CD14-positive monocyte (primary cell): ENCODE results near the gene ADAMTS13. TPM values are rescaled to one million over a fixed set of nuclear protein-coding genes. Genes with fewer than 3 reads are reported as not detected.

Experiments
- DNase-seq, 3 donors: peaks; one replicate each; pipeline ENCODE4 v3.0.0-alpha.2; 2011 to 2022
- H2AFZ ChIP-seq: 2 replicates; pipeline ENCODE4 v1.6.0; 2012; ENCODE audit warnings: mild to moderate bottlenecking, low read depth, low read length, inconsistent platforms; ENCODE audit not compliant: insufficient read depth, poor library complexity, severe bottlenecking
- H3K27ac ChIP-seq, 2 donors: 1 replicate in 1 of 2; 2 replicates in 1 of 2; pipeline ENCODE4 v1.5.1; 2012 to 2013; ENCODE audit warnings: low read length in 2 of 2, control low read depth in 1 of 2, inconsistent platforms in 1 of 2, low read depth in 1 of 2, mild to moderate bottlenecking in 1 of 2
- H3K27me3 ChIP-seq, 2 donors: one replicate each; pipeline versions ENCODE4 v1.6.0 to v1.6.1; 2011 to 2013; ENCODE audit warnings: low read length in 2 of 2; ENCODE audit not compliant: control insufficient read depth in 2 of 2, insufficient read depth in 2 of 2
- H3K36me3 ChIP-seq, 2 donors: replicated peaks in 1 of 2; 1 replicate in 1 of 2; 2 replicates in 1 of 2; pipeline versions ENCODE4 v1.5.1 to v1.6.1; 2012 to 2013; ENCODE audit warnings: low read length in 2 of 2, control low read depth in 1 of 2, inconsistent platforms in 1 of 2, mild to moderate bottlenecking in 1 of 2; ENCODE audit not compliant: insufficient read depth in 2 of 2, control insufficient read depth in 1 of 2
- H3K4me1 ChIP-seq, 2 donors: 1 replicate in 1 of 2; 2 replicates in 1 of 2; pipeline versions ENCODE4 v1.5.1 to v1.6.1; 2012 to 2013; ENCODE audit warnings: low read length in 2 of 2, control low read depth in 1 of 2, inconsistent platforms in 1 of 2, mild to moderate bottlenecking in 1 of 2, moderate library complexity in 1 of 2; ENCODE audit not compliant: insufficient read depth in 2 of 2, control insufficient read depth in 1 of 2
- H3K4me2 ChIP-seq: replicated peaks from 2 replicates; pipeline ENCODE3; 2012; ENCODE audit warnings: low read length, moderate library complexity, mild to moderate bottlenecking; ENCODE audit not compliant: poor library complexity, severe bottlenecking; ENCODE audit errors: extremely low read depth
- H3K4me3 ChIP-seq, 3 experiments: fragments of 200-600 bp in 1 of 3; sonication (generic) in 1 of 3; replicated peaks in 1 of 3; 1 replicate in 2 of 3; 2 replicates in 1 of 3; pipeline ENCODE4 v1.5.1; 2011 to 2013; ENCODE audit warnings: low read length in 3 of 3, mild to moderate bottlenecking in 3 of 3, control low read depth in 2 of 3, low read depth in 2 of 3, inconsistent platforms in 1 of 3, moderate library complexity in 1 of 3
- H3K79me2 ChIP-seq: 2 replicates; pipeline ENCODE4 v1.6.0; 2012; ENCODE audit warnings: mild to moderate bottlenecking, control low read depth, inconsistent platforms, low read length, moderate library complexity; ENCODE audit not compliant: insufficient read depth
- H3K9ac ChIP-seq: 2 replicates; pipeline ENCODE4 v1.6.0; 2017; ENCODE audit warnings: low read length, mild to moderate bottlenecking; ENCODE audit not compliant: insufficient read depth, poor library complexity, severe bottlenecking
- H3K9me3 ChIP-seq, 2 donors: replicated peaks in 1 of 2; 1 replicate in 1 of 2; 2 replicates in 1 of 2; pipeline versions ENCODE4 v1.5.1 to v1.6.1; 2012 to 2013; ENCODE audit warnings: low read length in 2 of 2, control low read depth in 1 of 2; ENCODE audit not compliant: control insufficient read depth in 1 of 2, insufficient read depth in 1 of 2
- H4K20me1 ChIP-seq: 2 replicates; pipeline ENCODE4 v1.6.0; 2012; ENCODE audit warnings: mild to moderate bottlenecking, low read length, control low read depth, moderate library complexity; ENCODE audit not compliant: insufficient read depth
- H3K27ac Mint-ChIP-seq, 7 donors: one replicate each; pipeline ENCODE4 v1.8.0; 2020; ENCODE audit warnings: mild to moderate bottlenecking in 7 of 7, mixed read lengths in 7 of 7, moderate library complexity in 6 of 7, inconsistent platforms in 2 of 7
- H3K27me3 Mint-ChIP-seq, 3 donors: one replicate each; pipeline ENCODE4 v1.8.0; 2021 to 2022; ENCODE audit warnings: low read depth in 3 of 3, mild to moderate bottlenecking in 3 of 3, mixed read lengths in 3 of 3, moderate library complexity in 3 of 3, inconsistent platforms in 1 of 3
- H3K36me3 Mint-ChIP-seq, 2 donors: one replicate each; pipeline ENCODE4 v1.8.0; 2020; ENCODE audit warnings: mixed read lengths in 2 of 2, inconsistent platforms in 1 of 2, mild to moderate bottlenecking in 1 of 2
- H3K4me1 Mint-ChIP-seq: one replicate; pipeline ENCODE4 v1.8.0; 2020; ENCODE audit warnings: mild to moderate bottlenecking, mixed read lengths
- H3K4me3 Mint-ChIP-seq, 2 donors: one replicate each; pipeline ENCODE4 v1.8.0; 2020; ENCODE audit warnings: mild to moderate bottlenecking in 2 of 2, mixed read lengths in 2 of 2, moderate library complexity in 1 of 2
- H3K9me3 Mint-ChIP-seq, 7 donors: one replicate each; pipeline ENCODE4 v1.8.0; 2020 to 2022; ENCODE audit warnings: mixed read lengths in 7 of 7, mild to moderate bottlenecking in 6 of 7, moderate library complexity in 6 of 7, inconsistent platforms in 2 of 7
- CTCF ChIP-seq: fragments of 200-600 bp; IDR thresholded peaks from one replicate; pipeline ENCODE4 v1.8.0; 2022; ENCODE audit warnings: antibody characterized with exemption, mild to moderate bottlenecking
- WGBS: methylation state at CpG from one replicate; pipeline ENCODE4 v1.1.5; 2013; ENCODE audit warnings: missing lambda C conversion rate; ENCODE audit not compliant: insufficient coverage; 5-methylcytosine and 5-hydroxymethylcytosine counted together
- intact Hi-C, 2 donors: fragments of 100-400 bp; cut with micrococcal nuclease; formaldehyde crosslinking; loops; one replicate each; pipeline versions ENCODE4 v1.15.0 to v1.15.1; 2023
- polyA plus RNA-seq, 3 donors: library from polyadenylated mRNA; depleted of rRNA in 1 of 3; unstranded in 2 of 3; stranded (reverse) in 1 of 3; fragments of 300-500 nt in 2 of 3; fragments of >200 nt in 1 of 3; fragmentation: Illumina TruSeq in 2 of 3; gene quantifications; 1 replicate in 2 of 3; 2 replicates in 1 of 3; pipeline ENCODE4 v1.2.3, GENCODE V29; 2012 to 2021

Gene ADAMTS13
- polyA plus RNA-seq, 3 donors: 0.77 TPM; not detected in 2

DNA sequence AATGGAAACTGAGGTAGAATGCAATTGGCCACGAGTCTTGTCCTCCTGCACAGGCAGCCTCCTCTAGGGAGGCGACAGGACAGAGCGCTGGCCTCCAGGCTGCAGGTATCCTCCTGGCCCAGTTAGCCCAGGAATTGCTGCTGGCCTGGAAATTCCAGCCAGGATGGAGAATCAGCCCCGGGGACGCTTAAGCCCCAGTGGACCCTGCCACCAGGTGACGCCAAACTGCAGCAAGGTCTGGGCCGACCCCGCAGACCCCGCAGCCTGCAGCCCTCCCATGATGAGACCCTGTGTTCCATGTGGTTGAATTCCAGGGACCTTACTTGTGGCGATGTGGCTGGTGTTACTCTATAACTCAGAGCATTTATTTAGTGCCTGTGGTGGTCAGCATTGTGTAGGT lies 44.9 kb downstream of the ADAMTS13 start:
- H3K79me2 ChIP-seq: no peaks in the 10 kb centered on the region
- H3K4me1 ChIP-seq: peaks cover 20 to 29% of the 10 kb centered on the region in 2 donors
- H3K9me3 ChIP-seq: no peaks in the 10 kb centered on the region
- no peaks in the 10 kb centered on the region for H3K27me3 ChIP-seq
- H3K4me3 ChIP-seq: no peak overlapping the region
- peaks cover 7 to 8% (median 7%) of the 10 kb centered on the region in 3 donors for H3K27me3 Mint-ChIP-seq
- H3K4me3 Mint-ChIP-seq: no peak overlapping the region
- H3K9ac ChIP-seq: no peak overlapping the region
- no peak for DNase-seq
- H4K20me1 ChIP-seq: peaks cover 50% of the 10 kb centered on the region
- H3K27ac ChIP-seq: no peak overlapping the region
- TF ChIP-seq CTCF: no peak
- peaks cover 22% of the 10 kb centered on the region for H3K4me1 Mint-ChIP-seq
- WGBS: 98% methylated on average over 10 of the region's 10 CpGs
- H2AFZ ChIP-seq: no peak overlapping the region
- no peak overlapping the region for H3K4me2 ChIP-seq
- H3K36me3 ChIP-seq: peaks cover 8 to 9% of the 10 kb centered on the region in 2 donors
- no peak overlapping the region for H3K27ac Mint-ChIP-seq
- H3K36me3 Mint-ChIP-seq: peaks cover 7 to 10% of the 10 kb centered on the region in 2 donors
- intact Hi-C loops: no loop called here
- H3K9me3 Mint-ChIP-seq: no peaks in the 10 kb centered on the region

DNA sequence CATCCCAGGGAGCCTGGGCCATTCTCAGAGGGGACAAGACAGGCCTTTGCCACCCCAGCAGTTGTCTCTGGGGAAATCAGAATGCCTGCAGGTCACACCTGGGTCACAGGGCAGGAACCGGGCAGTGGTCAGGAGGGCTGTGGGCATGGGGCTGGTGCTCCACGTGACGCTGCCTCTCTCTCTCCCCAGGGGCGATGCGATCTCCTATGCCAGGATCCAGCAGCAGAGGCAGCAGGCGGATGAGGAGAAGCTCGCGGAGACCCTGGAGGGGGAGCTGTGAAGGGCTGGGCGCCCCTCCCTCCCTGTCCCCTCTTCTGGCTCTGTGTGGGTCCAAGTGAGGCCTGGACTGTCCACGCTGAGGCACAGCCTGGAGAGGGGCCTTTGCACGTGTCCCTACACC lies 46.2 kb downstream of the ADAMTS13 start:
- H3K4me1 ChIP-seq: peaks cover 33 to 42% of the 10 kb centered on the region in 2 donors
- Mint-ChIP-seq H3K27ac (no peak overlapping the region), H3K27me3 (peaks cover 1 to 6% (median 3%) of the 10 kb centered on the region in 3 donors), H3K4me3 (no peak overlapping the region), H3K36me3 (peaks cover 13 to 23% of the 10 kb centered on the region in 2 donors), H3K9me3 (no peaks in the 10 kb centered on the region), H3K4me1 (peaks cover 29% of the 10 kb centered on the region)
- H3K9ac ChIP-seq: no peak overlapping the region
- peaks cover 21% of the 10 kb centered on the region in 2 donors for H3K36me3 ChIP-seq
- intact Hi-C loops: no loop called here
- H3K4me2 ChIP-seq: no peak overlapping the region
- H3K27ac ChIP-seq: no peak overlapping the region
- 100% methylated on average over 7 of the region's 11 CpGs for WGBS
- H2AFZ ChIP-seq: no peak overlapping the region
- H3K79me2 ChIP-seq: peaks cover under 1% of the 10 kb centered on the region
- H3K27me3 ChIP-seq: no peaks in the 10 kb centered on the region
- H4K20me1 ChIP-seq: peaks cover 54% of the 10 kb centered on the region
- no peak for TF ChIP-seq CTCF
- H3K9me3 ChIP-seq: no peaks in the 10 kb centered on the region
- no peak overlapping the region for H3K4me3 ChIP-seq
- no peak for DNase-seq
